Measurements from ENCODE around the gene HOXA10.

DNA sequence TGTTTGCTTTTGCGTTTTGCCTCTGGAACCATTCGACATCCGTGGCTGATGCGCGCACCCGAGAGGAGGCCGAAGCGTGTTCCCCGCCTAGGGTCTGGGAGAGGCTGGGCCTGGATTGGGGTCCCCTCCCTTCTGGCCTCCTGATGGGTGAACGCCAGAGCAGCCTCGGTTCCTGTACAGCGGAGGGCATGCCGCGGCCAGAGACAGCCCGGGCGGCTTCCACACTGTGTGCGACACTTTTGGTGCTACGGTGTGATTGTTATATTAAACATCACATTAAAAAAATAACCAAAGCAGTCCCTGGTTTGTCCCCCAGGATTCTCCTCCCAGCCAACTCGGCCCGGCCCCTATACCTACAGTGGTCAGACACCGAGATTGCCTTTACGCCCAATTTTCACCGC lies 14.0 kb downstream of the HOXA10 start:
- TF ChIP-seq, protein P1, sequence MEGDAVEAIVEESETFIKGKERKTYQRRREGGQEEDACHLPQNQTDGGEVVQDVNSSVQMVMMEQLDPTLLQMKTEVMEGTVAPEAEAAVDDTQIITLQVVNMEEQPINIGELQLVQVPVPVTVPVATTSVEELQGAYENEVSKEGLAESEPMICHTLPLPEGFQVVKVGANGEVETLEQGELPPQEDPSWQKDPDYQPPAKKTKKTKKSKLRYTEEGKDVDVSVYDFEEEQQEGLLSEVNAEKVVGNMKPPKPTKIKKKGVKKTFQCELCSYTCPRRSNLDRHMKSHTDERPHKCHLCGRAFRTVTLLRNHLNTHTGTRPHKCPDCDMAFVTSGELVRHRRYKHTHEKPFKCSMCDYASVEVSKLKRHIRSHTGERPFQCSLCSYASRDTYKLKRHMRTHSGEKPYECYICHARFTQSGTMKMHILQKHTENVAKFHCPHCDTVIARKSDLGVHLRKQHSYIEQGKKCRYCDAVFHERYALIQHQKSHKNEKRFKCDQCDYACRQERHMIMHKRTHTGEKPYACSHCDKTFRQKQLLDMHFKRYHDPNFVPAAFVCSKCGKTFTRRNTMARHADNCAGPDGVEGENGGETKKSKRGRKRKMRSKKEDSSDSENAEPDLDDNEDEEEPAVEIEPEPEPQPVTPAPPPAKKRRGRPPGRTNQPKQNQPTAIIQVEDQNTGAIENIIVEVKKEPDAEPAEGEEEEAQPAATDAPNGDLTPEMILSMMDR (IDR thresholded peaks at IDR 0.05) = no peak
- TF ChIP-seq POLR2A (IDR thresholded peaks at IDR 0.05) = no peak

All from breast epithelium (tissue), 3 donors.